Right atrium auricular region (tissue), 2 donors: ENCODE results near the gene DRGX. TPM values are rescaled to one million over a fixed set of nuclear protein-coding genes. Genes with fewer than 3 reads are reported as not detected.

Experiments
- DNase-seq: peaks from one replicate; pipeline ENCODE4 v3.0.0-alpha.2; 2019; ENCODE audit warnings: low spot score
- H3K27ac ChIP-seq, 2 donors: fragments of 200-600 bp; sonication (generic); 1 replicate in 1 of 2; 2 replicates in 1 of 2; pipeline ENCODE4 v1.5.1; 2016 to 2019
- H3K27me3 ChIP-seq, 2 donors: fragments of 200-600 bp; sonication (generic); one replicate each; pipeline versions ENCODE4 v1.5.1 to v1.6.0; 2017 to 2019
- H3K36me3 ChIP-seq: fragments of 200-600 bp; sonication (generic); one replicate; pipeline ENCODE4 v1.5.1; 2016
- H3K4me1 ChIP-seq, 2 donors: fragments of 200-600 bp; sonication (generic); one replicate each; pipeline versions ENCODE4 v1.5.1 to v1.6.0; 2017 to 2019
- H3K4me3 ChIP-seq, 2 donors: fragments of 200-600 bp; sonication (generic); 1 replicate in 1 of 2; 2 replicates in 1 of 2; pipeline ENCODE4 v1.5.1; 2017 to 2019; ENCODE audit warnings: mild to moderate bottlenecking in 1 of 2, moderate library complexity in 1 of 2
- H3K9me3 ChIP-seq, 2 donors: fragments of 200-600 bp; sonication (generic); one replicate each; pipeline ENCODE4 v1.5.1; 2019
- total RNA-seq, 2 donors: library from RNA; depleted of rRNA; stranded (reverse); fragments of >200 nt; gene quantifications; one replicate each; pipeline ENCODE4 v1.1.0, GENCODE V29; 2016
- TF ChIP-seq, protein P1 (sequence below), 2 donors: fragments of 200-600 bp; sonication (generic); IDR thresholded peaks; one replicate each; pipeline ENCODE4 v1.5.1; 2019; ENCODE audit warnings: antibody characterized with exemption in 2 of 2

DRGX gene
- total RNA-seq, 2 donors from 2014 or later, result not detected

DNA sequence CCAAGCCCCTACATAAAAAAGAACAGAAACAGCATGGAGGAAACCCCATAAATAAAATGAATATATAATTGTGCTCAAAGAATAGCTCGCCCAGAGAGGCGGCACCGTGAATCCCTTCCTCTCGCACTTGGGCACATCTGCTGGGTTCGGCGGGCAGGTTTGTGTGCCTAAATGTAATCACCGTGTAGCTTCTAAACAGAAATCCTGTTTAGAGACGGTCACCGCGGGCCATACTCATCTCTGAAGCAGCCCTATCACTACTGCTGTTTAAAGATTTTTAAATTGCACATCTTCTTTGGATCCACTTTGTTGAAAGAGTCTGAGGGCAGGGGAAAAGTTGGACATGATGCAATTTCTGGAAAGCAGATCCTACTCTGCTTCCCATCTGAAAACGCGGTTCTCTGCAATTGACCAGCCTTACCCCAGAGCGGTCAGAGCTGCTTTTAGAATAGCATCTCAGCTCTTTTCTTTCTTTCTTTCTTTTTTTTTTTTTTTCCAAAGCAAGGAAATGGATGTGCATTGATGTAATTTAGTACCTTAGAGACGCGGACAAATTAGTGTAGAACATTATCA lies 6.4 kb downstream of the DRGX start:
- no peaks in the 10 kb centered on the region for H3K9me3 ChIP-seq
- H3K36me3 ChIP-seq, result no peaks in the 10 kb centered on the region

GRCh38 chr10:49388161-49388560 lies 7.7 kb downstream of the DRGX start:
- no peak overlapping the region for H3K4me3 ChIP-seq
- H3K4me1 ChIP-seq, result no peaks in the 10 kb centered on the region
- no peaks in the 10 kb centered on the region for H3K36me3 ChIP-seq
- no peaks in the 10 kb centered on the region for H3K9me3 ChIP-seq
- no peak overlapping the region for H3K27ac ChIP-seq
- TF ChIP-seq, protein P1, sequence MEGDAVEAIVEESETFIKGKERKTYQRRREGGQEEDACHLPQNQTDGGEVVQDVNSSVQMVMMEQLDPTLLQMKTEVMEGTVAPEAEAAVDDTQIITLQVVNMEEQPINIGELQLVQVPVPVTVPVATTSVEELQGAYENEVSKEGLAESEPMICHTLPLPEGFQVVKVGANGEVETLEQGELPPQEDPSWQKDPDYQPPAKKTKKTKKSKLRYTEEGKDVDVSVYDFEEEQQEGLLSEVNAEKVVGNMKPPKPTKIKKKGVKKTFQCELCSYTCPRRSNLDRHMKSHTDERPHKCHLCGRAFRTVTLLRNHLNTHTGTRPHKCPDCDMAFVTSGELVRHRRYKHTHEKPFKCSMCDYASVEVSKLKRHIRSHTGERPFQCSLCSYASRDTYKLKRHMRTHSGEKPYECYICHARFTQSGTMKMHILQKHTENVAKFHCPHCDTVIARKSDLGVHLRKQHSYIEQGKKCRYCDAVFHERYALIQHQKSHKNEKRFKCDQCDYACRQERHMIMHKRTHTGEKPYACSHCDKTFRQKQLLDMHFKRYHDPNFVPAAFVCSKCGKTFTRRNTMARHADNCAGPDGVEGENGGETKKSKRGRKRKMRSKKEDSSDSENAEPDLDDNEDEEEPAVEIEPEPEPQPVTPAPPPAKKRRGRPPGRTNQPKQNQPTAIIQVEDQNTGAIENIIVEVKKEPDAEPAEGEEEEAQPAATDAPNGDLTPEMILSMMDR (IDR thresholded peaks at IDR 0.05), result no peak
- peaks cover 2 to 4% of the 10 kb centered on the region in 2 donors for H3K27me3 ChIP-seq
- no peak for DNase-seq

More for the DNA sequence above, 6.4 kb downstream of the DRGX start:
- no peak for DNase-seq
- peaks cover 11 to 15% of the 10 kb centered on the region in 2 donors for H3K27me3 ChIP-seq
- TF ChIP-seq, protein P1 (IDR thresholded peaks at IDR 0.05), result no peak
- no peaks in the 10 kb centered on the region for H3K4me1 ChIP-seq
- H3K4me3 ChIP-seq, result no peak overlapping the region
- H3K27ac ChIP-seq, result no peak overlapping the region

DNA sequence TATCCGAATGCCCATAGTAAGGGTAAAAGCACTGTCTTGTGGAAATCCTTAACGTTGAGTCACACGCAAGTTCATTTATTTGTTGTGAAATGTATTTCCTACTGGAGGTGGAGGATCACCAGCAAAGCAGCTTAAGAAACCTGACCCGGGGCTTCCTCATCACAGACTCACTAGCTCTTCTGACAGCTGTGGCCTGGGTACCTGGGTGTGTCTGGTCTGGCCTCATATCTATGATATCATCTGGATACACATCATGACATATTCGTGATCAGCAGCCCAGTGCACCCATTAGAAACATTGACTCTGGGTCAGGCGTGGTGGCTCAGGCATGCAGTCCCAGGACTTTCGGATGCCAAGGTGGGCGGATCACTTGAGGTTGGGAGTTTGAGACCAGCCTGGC lies 8.8 kb downstream of the DRGX start:
- no peaks in the 10 kb centered on the region for H3K9me3 ChIP-seq
- H3K4me1 ChIP-seq, result no peaks in the 10 kb centered on the region
- TF ChIP-seq, protein P1 (IDR thresholded peaks at IDR 0.05), result no peak
- H3K27me3 ChIP-seq, result no peaks in the 10 kb centered on the region
- no peak overlapping the region for H3K27ac ChIP-seq
- H3K36me3 ChIP-seq, result no peaks in the 10 kb centered on the region
- DNase-seq, result no peak
- H3K4me3 ChIP-seq, result no peak overlapping the region

- Histone ChIP-seq H3K4me1 (no peaks in the 10 kb centered on the region), H3K4me3 (no peak overlapping the region), H3K36me3 (no peaks in the 10 kb centered on the region), H3K27me3 (no peaks in the 10 kb centered on the region), H3K27ac (no peak overlapping the region), H3K9me3 (no peaks in the 10 kb centered on the region)
- TF ChIP-seq, protein P1 (IDR thresholded peaks at IDR 0.05), result no peak
- no peak for DNase-seq
Observed at GRCh38 chr10:49385939-49386922, 9.7 kb downstream of the DRGX start.

GRCh38 chr10:49384268-49384953 lies 11.5 kb downstream of the DRGX start:
- no peak overlapping the region for H3K27ac ChIP-seq
- no peaks in the 10 kb centered on the region for H3K9me3 ChIP-seq
- no peaks in the 10 kb centered on the region for H3K27me3 ChIP-seq
- no peak for DNase-seq
- TF ChIP-seq, protein P1 (IDR thresholded peaks at IDR 0.05), result no peak
- H3K36me3 ChIP-seq, result no peaks in the 10 kb centered on the region
- no peaks in the 10 kb centered on the region for H3K4me1 ChIP-seq
- H3K4me3 ChIP-seq, result no peak overlapping the region
